H1 (cell line): ENCODE data around the gene RHBDF2. TPM values are rescaled to one million over a fixed set of nuclear protein-coding genes. Genes with fewer than 3 reads are reported as not detected.
A peak's percentile ranks its signal among the peaks of the same experiment; 100 is the strongest.

Source experiments
- CTCF ChIA-PET: fragments of 300-600 bp; sonication (Branson Sonifier 250); formaldehyde crosslinking; loops from one replicate; lab custom pipeline; 2021; ENCODE audit not compliant: partially characterized antibody; lab: Charles Lee
- POLR2A ChIA-PET: fragments of 300-600 bp; sonication (Branson Sonifier 250); formaldehyde crosslinking; loops from one replicate; lab custom pipeline; 2021; ENCODE audit warnings: inconsistent platforms; ENCODE audit not compliant: partially characterized antibody; lab: Charles Lee
- DNase-seq, 2 experiments: peaks; one replicate each; pipeline versions ENCODE4 v3.0.0 to v3.0.0-alpha.2; 2010 to 2022; ENCODE audit warnings: low spot score in 2 of 2, low read depth in 1 of 2, mixed read lengths in 1 of 2
- FAIRE-seq: peaks from 2 replicates; lab custom pipeline; 2011; peaks lifted over from hg19 to GRCh38; lab: Jason Lieb, UNC
- H2AFZ ChIP-seq: 2 replicates; pipeline ENCODE4 v1.8.1; 2012; ENCODE audit warnings: low read length, inconsistent platforms
- H2AK5ac ChIP-seq: 2 replicates; pipeline ENCODE4 v1.6.1; 2013; ENCODE audit warnings: low read depth, low read length
- H2BK120ac ChIP-seq: replicated peaks from 2 replicates; pipeline ENCODE3; 2013; ENCODE audit warnings: low read depth, low read length, inconsistent platforms
- H2BK12ac ChIP-seq: 2 replicates; pipeline ENCODE4 v1.6.1; 2013; ENCODE audit warnings: low read depth, low read length
- H2BK15ac ChIP-seq: 2 replicates; pipeline ENCODE4 v1.6.1; 2013; ENCODE audit warnings: low read length
- H2BK20ac ChIP-seq: 2 replicates; pipeline ENCODE4 v1.6.1; 2013; ENCODE audit warnings: low read length
- H2BK5ac ChIP-seq: 2 replicates; pipeline ENCODE4 v1.6.1; 2013; ENCODE audit warnings: low read depth, low read length
- H3K14ac ChIP-seq: 2 replicates; pipeline ENCODE4 v1.6.1; 2013; ENCODE audit warnings: inconsistent platforms; ENCODE audit not compliant: insufficient read length
- H3K18ac ChIP-seq: 2 replicates; pipeline ENCODE4 v1.6.1; 2013; ENCODE audit warnings: low read length; ENCODE audit errors: extremely low read depth
- H3K23ac ChIP-seq: 2 replicates; pipeline ENCODE4 v1.6.1; 2013; ENCODE audit warnings: inconsistent platforms; ENCODE audit not compliant: insufficient read length
- H3K23me2 ChIP-seq: 2 replicates; pipeline ENCODE4 v1.6.1; 2013; ENCODE audit warnings: low read depth, low read length
- H3K27ac ChIP-seq: 2 replicates; pipeline ENCODE4 v1.6.1; 2011; ENCODE audit warnings: low read depth, low read length, inconsistent platforms
- H3K27me3 ChIP-seq, 4 experiments: replicated peaks in 1 of 4; 1 replicate in 1 of 4; 2 replicates in 3 of 4; pipeline versions ENCODE4 v1.6.1 to v1.8.1; 2011 to 2013; ENCODE audit warnings: low read length in 3 of 4, mild to moderate bottlenecking in 3 of 4, inconsistent platforms in 2 of 4, mixed read lengths in 2 of 4, moderate library complexity in 1 of 4; ENCODE audit not compliant: control insufficient read depth in 3 of 4, insufficient read depth in 3 of 4; ENCODE audit errors: extremely low read depth in 1 of 4
- H3K36me3 ChIP-seq, 4 experiments: 2 replicates each; pipeline versions ENCODE4 v1.6.1 to v1.8.1; 2011 to 2013; ENCODE audit warnings: mild to moderate bottlenecking in 4 of 4, low read length in 3 of 4, moderate library complexity in 2 of 4, control low read depth in 1 of 4, inconsistent platforms in 1 of 4; ENCODE audit not compliant: insufficient read depth in 4 of 4, control insufficient read depth in 2 of 4
- H3K4ac ChIP-seq: replicated peaks from 2 replicates; pipeline ENCODE3; 2013; ENCODE audit warnings: low read length, low read depth, mixed read lengths, inconsistent platforms; ENCODE audit not compliant: insufficient read length
- H3K4me1 ChIP-seq, 4 experiments: replicated peaks in 1 of 4; 1 replicate in 1 of 4; 2 replicates in 3 of 4; pipeline versions ENCODE4 v1.6.1 to v1.8.1; 2011 to 2013; ENCODE audit warnings: low read length in 3 of 4, inconsistent platforms in 2 of 4, mixed read lengths in 1 of 4; ENCODE audit not compliant: insufficient read depth in 4 of 4, control insufficient read depth in 3 of 4
- H3K4me2 ChIP-seq, 2 experiments: 2 replicates each; pipeline versions ENCODE4 v1.6.1 to v1.8.1; 2011 to 2013; ENCODE audit warnings: low read depth in 2 of 2, low read length in 2 of 2, control low read depth in 1 of 2, inconsistent platforms in 1 of 2, mild to moderate bottlenecking in 1 of 2; ENCODE audit not compliant: insufficient read depth in 1 of 2
- H3K4me3 ChIP-seq, 4 experiments: fragments of 200-600, 300-600 bp in 1 of 4; sonication (generic), shearing (Covaris generic), sonication (Bioruptor Twin) in 1 of 4; 2 replicates each; pipeline versions ENCODE4 v1.5.1 to v1.8.1; 2011 to 2016; ENCODE audit warnings: low read length in 4 of 4, low read depth in 3 of 4, control low read depth in 2 of 4, inconsistent platforms in 2 of 4, mild to moderate bottlenecking in 2 of 4, mixed read lengths in 1 of 4, moderate library complexity in 1 of 4; ENCODE audit not compliant: insufficient read depth in 2 of 4; ENCODE audit errors: extremely low read depth in 1 of 4
- H3K56ac ChIP-seq: replicated peaks from 2 replicates; pipeline ENCODE3; 2013; ENCODE audit warnings: low read depth, mild to moderate bottlenecking, mixed read lengths, low read length, inconsistent platforms; ENCODE audit not compliant: insufficient read length
- H3K79me1 ChIP-seq: 2 replicates; pipeline ENCODE4 v1.6.1; 2013; ENCODE audit warnings: low read depth, low read length, control low read depth
- H3K79me2 ChIP-seq, 2 experiments: 2 replicates each; pipeline versions ENCODE4 v1.6.1 to v1.8.1; 2012 to 2013; ENCODE audit warnings: low read length in 2 of 2, mild to moderate bottlenecking in 2 of 2, inconsistent platforms in 1 of 2; ENCODE audit not compliant: insufficient read depth in 2 of 2, control insufficient read depth in 1 of 2
- H3K9ac ChIP-seq, 4 experiments: replicated peaks in 1 of 4; 1 replicate in 1 of 4; 2 replicates in 3 of 4; pipeline versions ENCODE4 v1.6.1 to v1.8.1; 2011 to 2013; ENCODE audit warnings: low read depth in 3 of 4, low read length in 3 of 4, control low read depth in 2 of 4, mild to moderate bottlenecking in 2 of 4, moderate library complexity in 2 of 4, inconsistent platforms in 1 of 4; ENCODE audit errors: extremely low read depth in 1 of 4
- H3K9me3 ChIP-seq, 2 experiments: 2 replicates each; pipeline versions ENCODE4 v1.6.1 to v1.8.1; 2012 to 2013; ENCODE audit warnings: mild to moderate bottlenecking in 2 of 2, moderate library complexity in 2 of 2, control low read depth in 1 of 2, inconsistent platforms in 1 of 2, low read depth in 1 of 2, low read length in 1 of 2, mixed read lengths in 1 of 2; ENCODE audit not compliant: insufficient read depth in 2 of 2
- H4K20me1 ChIP-seq, 2 experiments: replicated peaks in 1 of 2; 2 replicates each; pipeline versions ENCODE3 to v1.8.1; 2011 to 2013; ENCODE audit warnings: inconsistent platforms in 2 of 2, low read length in 2 of 2, mild to moderate bottlenecking in 1 of 2; ENCODE audit not compliant: insufficient read depth in 2 of 2, control insufficient read depth in 1 of 2
- H4K5ac ChIP-seq: 2 replicates; pipeline ENCODE4 v1.6.1; 2013; ENCODE audit warnings: low read length, low read depth, mixed read lengths, inconsistent platforms; ENCODE audit not compliant: insufficient read length
- H4K8ac ChIP-seq: 2 replicates; pipeline ENCODE4 v1.8.0; 2013; ENCODE audit warnings: mild to moderate bottlenecking, moderate library complexity, low read length, inconsistent platforms; ENCODE audit not compliant: insufficient read depth; ENCODE audit errors: extremely low read depth
- H4K91ac ChIP-seq: replicated peaks from 2 replicates; pipeline ENCODE3; 2013; ENCODE audit warnings: low read length, mixed read lengths, inconsistent platforms; ENCODE audit not compliant: insufficient read length
- ATF2 ChIP-seq: IDR thresholded peaks from 2 replicates; pipeline ENCODE4 v1.6.1; 2012; ENCODE audit warnings: low read length, inconsistent platforms
- BCL11A ChIP-seq, 2 experiments: IDR thresholded peaks; one replicate each; pipeline ENCODE4 v1.6.1; 2011; ENCODE audit warnings: low read depth in 2 of 2, low read length in 2 of 2, mild to moderate bottlenecking in 2 of 2
- E2F6 ChIP-seq: IDR thresholded peaks from 2 replicates; pipeline ENCODE4 v1.6.1; 2012; ENCODE audit warnings: inconsistent platforms
- GTF2F1 ChIP-seq: IDR thresholded peaks from 2 replicates; pipeline ENCODE4 v1.6.1; 2012; ENCODE audit warnings: low read depth, low read length, improper control_type of control experiment, borderline replicate concordance
- NRF1 ChIP-seq: IDR thresholded peaks from 2 replicates; pipeline ENCODE4 v1.6.1; 2011; ENCODE audit warnings: mild to moderate bottlenecking, low read depth, low read length, improper control_type of control experiment
- RBBP5 ChIP-seq: IDR thresholded peaks from 2 replicates; pipeline ENCODE4 v1.7.1; 2012; ENCODE audit warnings: low read depth, mild to moderate bottlenecking, inconsistent platforms, low read length, moderate library complexity, borderline replicate concordance
- RFX5 ChIP-seq: IDR thresholded peaks from 2 replicates; pipeline ENCODE4 v1.6.1; 2011; ENCODE audit warnings: low read depth, low read length, improper control_type of control experiment, borderline replicate concordance
- SAP30 ChIP-seq: fragments of 300-600 bp; sonication (generic); IDR thresholded peaks from 2 replicates; pipeline ENCODE4 v1.7.1; 2012; ENCODE audit warnings: low read length, moderate library complexity, mild to moderate bottlenecking, inconsistent platforms; ENCODE audit not compliant: insufficient read depth, insufficient replicate concordance
- SP1 ChIP-seq: IDR thresholded peaks from 2 replicates; pipeline ENCODE4 v1.6.1; 2011; ENCODE audit warnings: low read depth, low read length
- TBP ChIP-seq: IDR thresholded peaks from 2 replicates; pipeline ENCODE4 v1.6.1; 2011; ENCODE audit warnings: low read depth, low read length, improper control_type of control experiment
- WGBS, 2 experiments: shearing (Covaris generic) in 1 of 2; methylation state at CpG; one replicate each; pipeline versions ENCODE4 v1.1.6 to v1.1.7; 2013 to 2015; ENCODE audit warnings: low lambda C conversion rate in 2 of 2, mixed read lengths in 2 of 2, inconsistent platforms in 1 of 2, low coverage in 1 of 2, missing lambda C conversion rate in 1 of 2; ENCODE audit not compliant: insufficient replicate concordance in 2 of 2, insufficient coverage in 1 of 2, insufficient read length in 1 of 2; ENCODE audit errors: extremely low coverage in 1 of 2, missing lambda C conversion rate in 1 of 2; 5-methylcytosine and 5-hydroxymethylcytosine counted together
- polyA plus RNA-seq, 7 experiments: library from polyadenylated mRNA; depleted of rRNA in 3 of 7; stranded (reverse) in 5 of 7; unstranded in 2 of 7; fragments of >200 nt in 5 of 7; fragments of 200-250 nt in 2 of 7; gene quantifications; 1 replicate in 5 of 7; 2 replicates in 1 of 7; 4 replicates in 1 of 7; pipeline versions ENCODE4 v1.2.1 to v1.2.3, GENCODE V29; 2011 to 2013; ENCODE audit warnings: missing spikeins in 2 of 7, mixed read lengths in 2 of 7
- total RNA-seq: library from RNA; stranded (reverse); fragmentation: NEBNext Ultra II Directional; extraction: Animal tissue kit (Norgen Biotek cat#: 25700); gene quantifications from 2 replicates; pipeline ENCODE4 v1.2.1, GENCODE V29; 2021

RHBDF2 gene
- total and polyA plus RNA-seq, 2 of the 8 experiments (the other 6 are each of a cell fraction or from before 2014, with no cell fraction given), result 21.2 to 25.9 TPM

DNA sequence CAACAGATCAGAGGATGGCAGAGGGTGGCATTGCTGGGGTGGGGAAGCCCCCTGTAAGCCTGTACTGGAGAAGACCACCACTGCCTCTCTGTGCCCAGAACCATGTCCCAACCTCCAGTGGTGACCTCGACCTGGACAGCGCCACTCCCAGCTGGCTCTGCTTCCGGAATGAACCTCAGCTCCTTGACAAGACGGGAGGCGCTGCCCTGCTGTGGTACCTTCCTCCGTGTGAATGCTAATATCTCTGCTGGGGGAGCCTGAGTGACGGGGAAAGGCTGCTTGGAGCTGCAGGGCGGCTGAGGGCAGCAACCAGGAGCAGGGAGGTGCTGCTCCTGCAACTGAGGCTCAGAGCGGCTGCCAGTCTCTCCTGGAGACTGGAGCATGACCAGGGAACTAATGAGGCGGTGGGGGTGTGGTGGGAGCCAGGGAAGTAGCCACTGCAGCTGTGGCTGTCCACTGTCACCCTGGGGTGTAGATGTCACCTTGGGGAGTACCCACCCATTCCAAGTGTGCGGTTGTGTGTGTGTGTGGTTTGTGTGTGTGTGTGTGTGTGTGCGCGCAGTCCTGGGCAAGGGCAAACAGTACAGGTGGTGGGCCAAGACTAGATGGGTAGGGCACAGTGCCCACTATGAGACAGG is 44.8 kb upstream of the RHBDF2 start:
- H2BK120ac ChIP-seq, result no peak overlapping the region
- no peak overlapping the region for H3K9ac ChIP-seq
- no peak overlapping the region for H3K23ac ChIP-seq
- no peak overlapping the region for H2BK12ac ChIP-seq
- no peak overlapping the region for H4K91ac ChIP-seq
- peaks cover 0 to 7% of the 10 kb centered on the region in 2 experiments for H4K20me1 ChIP-seq
- H3K9me3 ChIP-seq, result no peaks in the 10 kb centered on the region
- H2BK15ac ChIP-seq, result no peak overlapping the region
- H2AK5ac ChIP-seq, result no peak overlapping the region
- H3K56ac ChIP-seq, result no peak overlapping the region
- H3K4me1 ChIP-seq, result peaks cover 4 to 34% (median 10%) of the 10 kb centered on the region in 4 experiments
- ChIA-PET CTCF (interaction anchor here (0.6 to 15.6 kb wide), 34 partner anchors 8 to 271 kb away, joined by 3 to 260 read pairs (median 6); partner anchors contain the start of genes AANAT, CYGB and RHBDF2), POLR2A (interaction anchor here (1.2 to 3.7 kb wide), 4 partner anchors 12 to 21 kb away, joined by 4 to 27 read pairs (median 5); no protein-coding TSS in a partner anchor)
- no peak for FAIRE-seq
- H3K36me3 ChIP-seq, result no peaks in the 10 kb centered on the region
- no peak overlapping the region for H3K18ac ChIP-seq
- no peak for TF ChIP-seq ATF2
- TF ChIP-seq RBBP5, result no peak
- TF ChIP-seq RFX5, result no peak
- no peak for TF ChIP-seq BCL11A (IDR thresholded peaks at IDR 0.05; ENCODE audit: low read depth in 2 of 2, low read length in 2 of 2)
- TF ChIP-seq E2F6, result no peak
- TF ChIP-seq GTF2F1, result no peak
- no peak for TF ChIP-seq SAP30
- TF ChIP-seq SP1, result no peak
- no peak for TF ChIP-seq TBP
- no peak for TF ChIP-seq NRF1
- H3K23me2 ChIP-seq, result peaks cover 6% of the 10 kb centered on the region; the same call in 1 of the 2 replicates
- H3K79me2 ChIP-seq, result no peaks in the 10 kb centered on the region; a peak in 1 of 4 replicates
- no peak overlapping the region for H3K27ac ChIP-seq
- no peak overlapping the region for H4K5ac ChIP-seq
- no peak overlapping the region for H3K4me2 ChIP-seq
- H4K8ac ChIP-seq, result no peak overlapping the region
- H2AFZ ChIP-seq, result no peak overlapping the region
- no peaks in the 10 kb centered on the region for H3K79me1 ChIP-seq
- H2BK5ac ChIP-seq, result 0 out of 2 replicates have a peak overlapping the region, but pooled peaks have one; percentile 50
- H3K4ac ChIP-seq, result no peak overlapping the region
- no peak overlapping the region for H2BK20ac ChIP-seq
- no peak overlapping the region for H3K4me3 ChIP-seq
- no peak for DNase-seq
- no peaks in the 10 kb centered on the region; a peak in 1 of 7 replicates for H3K27me3 ChIP-seq
- H3K14ac ChIP-seq, result no peak overlapping the region
- 78% methylated on average over 13 of the region's 13 CpGs; no CpG with 5 or more reads in 1 of the 2 experiments for WGBS, 2 experiments
